SJSA1 (cell line): ENCODE results near the gene ADAT1. TPM values are rescaled to one million over a fixed set of nuclear protein-coding genes. Genes with fewer than 3 reads are reported as not detected.

Experiments used
- DNase-seq, 2 experiments: peaks; one replicate each; pipeline ENCODE4 v3.0.0-alpha.2; 2015 to 2020; ENCODE audit warnings: low spot score in 2 of 2, low read depth in 1 of 2
- H3K27ac ChIP-seq: fragments of 250-450 bp; sonication (Bioruptor Pico); 2 replicates; pipeline ENCODE4 v1.5.1; 2020; ENCODE audit warnings: mild to moderate bottlenecking, moderate library complexity
- H3K27me3 ChIP-seq: fragments of 250-450 bp; sonication (Bioruptor Pico); replicated peaks from 2 replicates; pipeline ENCODE4 v1.5.1; 2020; ENCODE audit warnings: mild to moderate bottlenecking, moderate library complexity
- H3K36me3 ChIP-seq: fragments of 250-450 bp; sonication (Bioruptor Pico); 2 replicates; pipeline ENCODE4 v1.5.1; 2020; ENCODE audit warnings: mild to moderate bottlenecking
- H3K4me1 ChIP-seq: fragments of 250-450 bp; sonication (Bioruptor Pico); replicated peaks from 2 replicates; pipeline ENCODE4 v1.6.1; 2021; ENCODE audit warnings: mild to moderate bottlenecking
- H3K4me3 ChIP-seq: fragments of 250-450 bp; sonication (Bioruptor Pico); 2 replicates; pipeline ENCODE4 v1.5.1; 2020; ENCODE audit warnings: mild to moderate bottlenecking
- H3K9me3 ChIP-seq: fragments of 250-450 bp; sonication (Bioruptor Pico); replicated peaks from 2 replicates; pipeline ENCODE4 v1.5.1; 2020; ENCODE audit warnings: mild to moderate bottlenecking
- total RNA-seq: library from RNA; depleted of rRNA; stranded (reverse); fragments of >200 nt; shearing (Covaris generic); gene quantifications from 2 replicates; pipeline ENCODE4 v1.2.3, GENCODE V29; 2014; rRNA removed

Gene ADAT1
- 49.2 and 62.0 TPM in 2 replicates for total RNA-seq

DNA sequence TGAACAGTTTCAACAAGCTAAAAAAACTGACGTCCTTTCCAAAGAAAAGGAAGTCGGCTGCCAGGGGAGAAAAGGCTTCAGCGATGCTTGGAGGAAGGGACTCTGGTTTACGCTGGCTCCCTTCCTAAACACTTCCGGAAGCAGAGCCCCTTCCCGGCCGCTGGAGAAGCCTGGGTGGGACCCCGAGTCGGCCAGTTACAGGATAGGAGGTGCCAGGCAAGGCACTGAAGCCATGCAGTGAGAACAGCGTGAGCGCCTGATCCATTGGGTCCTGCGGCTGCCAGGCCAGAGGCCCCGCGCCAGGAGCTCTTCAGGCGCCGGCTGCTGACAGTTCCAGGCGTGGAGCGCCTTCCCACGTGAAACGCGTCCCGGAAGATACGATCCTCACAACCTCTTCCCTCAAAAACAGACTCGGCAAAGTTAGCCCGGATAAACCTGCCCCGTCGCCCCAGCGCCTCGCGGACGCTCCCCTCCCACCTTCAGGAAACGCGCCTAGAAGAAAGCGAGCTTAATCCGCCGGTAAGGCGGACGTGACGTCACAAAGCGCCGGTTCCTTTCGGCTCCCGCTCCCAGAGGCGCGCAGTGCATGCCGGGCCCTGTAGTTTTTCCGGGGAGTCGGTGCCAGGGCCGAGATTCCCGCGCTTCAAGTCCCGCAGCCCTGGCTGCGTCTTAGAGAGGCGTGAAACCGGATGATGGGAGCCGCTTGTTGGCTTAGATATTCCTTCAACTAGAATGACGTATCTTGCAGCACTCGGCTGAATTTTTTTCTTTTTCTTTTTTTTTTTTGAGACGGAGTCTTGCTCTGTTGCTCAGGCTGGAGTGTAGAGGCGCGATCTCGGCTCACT, at the start of gene ADAT1:
Gene ADAT1 (minus strand): TSS at position 521 of the 845 bp plus-strand sequence. CDS start 2,482 bp downstream, outside the sequence.
- Histone ChIP-seq H3K27me3 (no peaks in the 10 kb centered on the region), H3K36me3 (peaks cover 42% of the 10 kb centered on the region), H3K27ac (peak within 1 kb of the TSS; percentile 76), H3K4me1 (peaks cover 12% of the 10 kb centered on the region), H3K4me3 (peak within 1 kb of the TSS; percentile 66), H3K9me3 (no peaks in the 10 kb centered on the region)
- peak; percentile 97 for DNase-seq

- H3K27me3 ChIP-seq: no peaks in the 10 kb centered on the region
- no peaks in the 10 kb centered on the region for H3K9me3 ChIP-seq
- H3K4me1 ChIP-seq: no peaks in the 10 kb centered on the region
- H3K4me3 ChIP-seq: no peak overlapping the region
- DNase-seq: no peak
- no peak overlapping the region for H3K27ac ChIP-seq
- H3K36me3 ChIP-seq: no peaks in the 10 kb centered on the region
Measured at GRCh38 chr16:75667503-75667902, 44.4 kb upstream of the ADAT1 start.

- H3K27me3 ChIP-seq: no peaks in the 10 kb centered on the region
- H3K4me3 ChIP-seq: no peak overlapping the region
- DNase-seq: no peak
- no peaks in the 10 kb centered on the region for H3K4me1 ChIP-seq
- peaks cover 33% of the 10 kb centered on the region for H3K36me3 ChIP-seq
- H3K9me3 ChIP-seq: no peaks in the 10 kb centered on the region
- no peak overlapping the region for H3K27ac ChIP-seq
Measured at GRCh38 chr16:75660726-75661302, 37.7 kb upstream of the ADAT1 start.

DNA sequence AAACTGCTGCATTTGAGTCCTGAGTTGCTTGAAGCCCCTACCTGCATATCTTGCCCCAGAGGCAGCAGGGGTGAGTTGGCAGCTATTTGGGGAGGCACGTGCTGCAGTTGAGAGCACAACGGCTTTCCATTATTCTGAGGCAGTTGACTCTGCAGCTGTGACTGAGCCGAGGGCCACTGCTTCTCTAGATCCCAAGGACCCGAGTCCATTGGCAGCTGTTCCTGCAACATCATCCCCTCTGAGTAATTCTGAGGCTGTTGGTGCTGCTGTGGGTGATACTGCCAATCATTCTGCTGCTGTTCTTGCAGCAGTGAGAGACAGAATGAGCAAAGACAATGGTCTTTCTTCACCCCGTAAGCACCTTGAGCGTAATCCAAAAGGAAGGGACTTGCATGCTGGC, 37.2 kb upstream of the ADAT1 start:
- Histone ChIP-seq H3K4me3 (no peak overlapping the region), H3K36me3 (peaks cover 38% of the 10 kb centered on the region), H3K27me3 (no peaks in the 10 kb centered on the region), H3K9me3 (no peaks in the 10 kb centered on the region), H3K4me1 (no peaks in the 10 kb centered on the region), H3K27ac (no peak overlapping the region)
- no peak for DNase-seq

DNA sequence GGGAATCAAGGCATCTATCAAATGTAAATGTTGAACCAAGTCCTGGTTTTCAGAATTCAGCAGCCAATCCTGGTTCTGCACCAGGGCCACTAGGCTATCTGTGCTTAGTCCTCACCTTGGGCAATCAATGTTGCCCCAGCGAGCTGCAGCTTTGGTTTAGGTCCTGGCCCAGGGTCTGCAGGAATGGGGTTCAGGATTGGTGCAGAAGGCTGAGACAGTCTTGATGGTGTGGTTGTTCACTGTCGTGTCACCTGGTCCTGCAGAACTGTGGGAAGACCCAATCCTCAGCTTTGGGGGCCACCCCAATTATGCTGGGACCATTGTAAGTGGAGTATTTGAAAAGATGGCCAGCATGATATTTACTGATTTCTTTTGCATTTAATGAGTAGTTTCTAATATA, 35.1 kb upstream of the ADAT1 start:
- Histone ChIP-seq H3K4me1 (peaks cover 6% of the 10 kb centered on the region; the same call in 1 of the 2 replicates), H3K36me3 (peaks cover 51% of the 10 kb centered on the region), H3K27ac (no peak overlapping the region), H3K9me3 (no peaks in the 10 kb centered on the region), H3K27me3 (no peaks in the 10 kb centered on the region), H3K4me3 (no peak overlapping the region)
- DNase-seq: no peak

GRCh38 chr16:75653922-75654321, 30.8 kb upstream of the ADAT1 start:
- DNase-seq: peak in 1 of 2 experiments; percentile 22
- H3K27me3 ChIP-seq: no peaks in the 10 kb centered on the region
- H3K4me1 ChIP-seq: peaks cover 18% of the 10 kb centered on the region
- H3K4me3 ChIP-seq: no peak overlapping the region
- H3K27ac ChIP-seq: peak overlapping the region; percentile 29; the same call in 1 of the 2 replicates
- H3K9me3 ChIP-seq: no peaks in the 10 kb centered on the region
- peaks cover 67% of the 10 kb centered on the region for H3K36me3 ChIP-seq

DNA sequence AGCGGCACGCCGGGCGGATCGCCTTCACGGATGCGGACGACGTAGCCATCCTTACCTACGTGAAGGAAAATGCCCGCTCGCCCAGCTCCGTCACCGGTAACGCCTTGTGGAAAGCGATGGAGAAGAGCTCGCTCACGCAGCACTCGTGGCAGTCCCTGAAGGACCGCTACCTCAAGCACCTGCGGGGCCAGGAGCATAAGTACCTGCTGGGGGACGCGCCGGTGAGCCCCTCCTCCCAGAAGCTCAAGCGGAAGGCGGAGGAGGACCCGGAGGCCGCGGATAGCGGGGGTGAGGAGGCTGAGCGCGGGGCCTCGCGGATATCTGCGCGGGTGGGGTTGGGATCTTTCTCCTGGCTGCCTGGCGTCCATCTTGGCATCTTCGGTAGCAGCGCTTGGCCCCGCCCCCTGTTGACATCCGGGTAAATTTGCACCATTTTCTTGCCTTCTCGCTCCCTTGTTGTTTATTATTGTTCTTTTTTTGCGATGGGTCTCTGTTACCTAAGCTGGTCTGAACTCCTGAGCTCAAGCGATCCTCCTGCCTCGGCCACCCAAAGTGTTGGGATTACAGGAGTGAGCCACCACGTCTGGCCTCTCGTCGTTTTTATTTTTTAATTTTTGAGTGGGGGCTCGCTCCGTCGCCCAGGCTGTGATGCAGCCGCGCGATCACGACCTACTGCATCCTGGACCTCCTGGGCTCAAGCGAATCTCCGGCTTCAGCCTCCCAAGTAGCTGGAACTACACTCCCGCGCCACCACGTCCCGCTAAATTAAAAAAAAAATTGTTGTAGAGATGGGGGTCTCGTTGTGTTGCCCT, 25.4 kb upstream of the ADAT1 start:
- peak overlapping the region; percentile 76 for H3K4me3 ChIP-seq
- peak overlapping the region; percentile 32 for H3K27ac ChIP-seq
- peaks cover 55% of the 10 kb centered on the region for H3K36me3 ChIP-seq
- DNase-seq: peak; percentile 75 to 77
- no peaks in the 10 kb centered on the region for H3K9me3 ChIP-seq
- no peaks in the 10 kb centered on the region for H3K27me3 ChIP-seq
- peaks cover 23% of the 10 kb centered on the region for H3K4me1 ChIP-seq

- no peaks in the 10 kb centered on the region for H3K9me3 ChIP-seq
- peak within 1 kb of the TSS; percentile 32 for H3K27ac ChIP-seq
- no peaks in the 10 kb centered on the region for H3K27me3 ChIP-seq
- H3K4me3 ChIP-seq: peak within 1 kb of the TSS; percentile 76
- peaks cover 20% of the 10 kb centered on the region for H3K4me1 ChIP-seq
- peak; percentile 92 to 93 for DNase-seq
- peaks cover 61% of the 10 kb centered on the region for H3K36me3 ChIP-seq
Measured at GRCh38 chr16:75647492-75648264, 24.6 kb upstream of the ADAT1 start, which contains the start of the genes KARS1 and TERF2IP. Gene KARS1, minus strand, starts transcription at chr16:75647665. Its CDS starts 26 bp downstream, at chr16:75647639. Gene TERF2IP, plus strand, starts transcription at chr16:75647773. Its CDS starts 110 bp downstream, at chr16:75647883.

DNA sequence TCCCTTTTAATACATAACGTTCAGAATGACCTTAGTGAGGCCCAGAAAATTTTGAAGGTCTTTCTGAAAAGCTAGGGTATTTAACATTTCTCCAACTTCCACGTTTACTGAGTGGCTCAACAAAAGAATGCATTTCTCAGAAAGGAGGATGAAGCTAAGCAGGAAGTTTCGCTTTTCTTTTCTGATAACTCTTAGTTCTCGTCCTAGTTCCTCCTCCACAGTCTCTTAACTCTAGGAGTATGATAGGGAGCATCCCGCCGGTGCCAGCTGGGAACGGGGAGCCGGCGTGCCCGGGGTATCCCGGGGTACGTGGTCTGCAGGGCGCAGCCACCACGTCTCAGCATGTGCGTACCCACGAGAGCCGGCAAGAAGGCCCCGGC, 24.0 kb upstream of the ADAT1 start:
- no peak for DNase-seq
- Histone ChIP-seq H3K4me1 (peaks cover 20% of the 10 kb centered on the region), H3K36me3 (peaks cover 64% of the 10 kb centered on the region), H3K4me3 (peak overlapping the region; percentile 76), H3K27ac (peak overlapping the region; percentile 25), H3K27me3 (no peaks in the 10 kb centered on the region), H3K9me3 (no peaks in the 10 kb centered on the region; the same call in 1 of the 2 replicates)

DNA sequence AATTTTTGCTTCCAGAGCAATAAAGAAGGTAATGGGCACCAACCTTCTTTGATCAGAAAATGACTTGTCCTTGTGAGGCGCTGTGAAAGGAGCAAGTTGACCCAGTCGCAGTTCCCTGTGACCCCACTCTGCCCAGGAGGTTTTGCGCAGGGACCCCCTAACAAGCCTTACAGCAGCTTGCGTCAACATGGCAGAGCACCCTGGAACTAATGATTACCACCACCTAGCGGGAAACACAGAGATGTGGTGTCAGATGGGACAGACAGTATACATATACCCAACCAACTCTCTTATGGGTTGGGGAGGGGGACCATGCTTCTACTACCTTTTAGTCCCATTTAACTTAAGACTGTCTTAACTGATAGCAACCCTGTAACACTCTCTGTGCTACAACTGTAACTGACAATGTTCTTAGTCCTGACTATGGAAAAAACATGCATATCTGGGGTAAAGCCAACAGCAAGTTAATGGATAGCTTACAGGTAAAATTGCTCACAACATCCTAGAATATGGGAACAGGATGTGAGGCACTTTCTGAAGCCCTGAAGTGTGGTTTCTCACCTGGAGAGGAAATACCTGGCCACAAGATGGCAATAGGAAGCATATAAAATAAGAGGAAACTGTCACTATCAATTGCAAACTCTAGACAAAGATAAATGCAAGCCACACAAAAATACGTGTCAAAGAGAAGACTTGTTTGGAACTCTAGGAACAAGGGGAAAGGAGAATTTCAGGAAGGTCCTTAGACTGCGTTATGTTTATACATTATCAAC, 21.3 kb upstream of the ADAT1 start:
- Histone ChIP-seq H3K9me3 (no peaks in the 10 kb centered on the region; the same call in 1 of the 2 replicates), H3K4me1 (peaks cover 13% of the 10 kb centered on the region), H3K4me3 (no peak overlapping the region), H3K36me3 (peaks cover 72% of the 10 kb centered on the region), H3K27ac (no peak overlapping the region), H3K27me3 (no peaks in the 10 kb centered on the region)
- no peak for DNase-seq

- H3K36me3 ChIP-seq: peaks cover 90% of the 10 kb centered on the region
Measured at GRCh38 chr16:75640598-75640997, 17.5 kb upstream of the ADAT1 start.

DNA sequence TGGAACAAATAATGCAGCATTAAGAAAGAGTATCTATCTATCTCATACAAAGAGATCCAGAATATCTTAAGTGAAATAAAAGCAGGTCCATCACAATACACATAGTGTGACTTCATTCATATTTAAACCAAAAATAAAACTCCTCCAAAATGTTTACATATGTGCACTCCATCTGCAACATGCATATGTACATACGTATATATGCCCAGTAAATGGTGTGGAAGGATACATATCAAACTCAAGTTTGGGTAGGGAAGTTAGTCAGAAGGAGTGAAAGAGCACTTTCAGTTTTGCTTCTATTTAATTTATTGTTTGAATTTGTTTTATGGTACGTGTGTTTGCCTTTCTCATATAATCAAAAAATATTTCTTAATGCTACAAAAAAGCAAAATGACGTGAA, 12.0 kb upstream of the ADAT1 start:
- Histone ChIP-seq H3K27ac (no peak overlapping the region), H3K27me3 (no peaks in the 10 kb centered on the region), H3K4me3 (no peak overlapping the region), H3K9me3 (no peaks in the 10 kb centered on the region), H3K4me1 (no peaks in the 10 kb centered on the region), H3K36me3 (peaks cover 90% of the 10 kb centered on the region)
- no peak for DNase-seq

More at GRCh38 chr16:75640598-75640997, 17.5 kb upstream of the ADAT1 start:
- Histone ChIP-seq H3K27me3 (no peaks in the 10 kb centered on the region), H3K4me3 (no peak overlapping the region), H3K9me3 (no peaks in the 10 kb centered on the region; the same call in 1 of the 2 replicates), H3K27ac (no peak overlapping the region), H3K4me1 (no peaks in the 10 kb centered on the region)
- no peak for DNase-seq
